OCI-LY1 (cell line): ENCODE data around the gene HMGCS1.

Source experiments
- CTCF ChIP-seq: fragments of 200-600 bp; sonication (generic), shearing (Covaris generic); IDR thresholded peaks from 2 replicates; pipeline ENCODE4 v1.5.1; 2017; ENCODE audit warnings: mild to moderate bottlenecking, antibody characterized with exemption, low read length, moderate library complexity, mixed read lengths
- EZH2 ChIP-seq: fragments of 200-600 bp; sonication (generic), shearing (Covaris generic); IDR thresholded peaks from 2 replicates; pipeline ENCODE4 v1.8.0; 2017; ENCODE audit warnings: borderline replicate concordance, mixed run types, mild to moderate bottlenecking, antibody characterized with exemption, low read length, moderate library complexity, mixed read lengths

- TF ChIP-seq CTCF (no peak), EZH2 (no peak)
Measured at GRCh38 chr5:43288269-43288831, 24.9 kb downstream of the HMGCS1 start.
